ENCODE measurements around the gene NAT16. TPM values are rescaled to one million over a fixed set of nuclear protein-coding genes. Genes with fewer than 3 reads are reported as not detected.
A peak's percentile ranks its signal among the peaks of the same experiment; 100 is the strongest.

NAT16 gene
- polyA plus RNA-seq, 1 experiment, result 0.02 TPM

DNA sequence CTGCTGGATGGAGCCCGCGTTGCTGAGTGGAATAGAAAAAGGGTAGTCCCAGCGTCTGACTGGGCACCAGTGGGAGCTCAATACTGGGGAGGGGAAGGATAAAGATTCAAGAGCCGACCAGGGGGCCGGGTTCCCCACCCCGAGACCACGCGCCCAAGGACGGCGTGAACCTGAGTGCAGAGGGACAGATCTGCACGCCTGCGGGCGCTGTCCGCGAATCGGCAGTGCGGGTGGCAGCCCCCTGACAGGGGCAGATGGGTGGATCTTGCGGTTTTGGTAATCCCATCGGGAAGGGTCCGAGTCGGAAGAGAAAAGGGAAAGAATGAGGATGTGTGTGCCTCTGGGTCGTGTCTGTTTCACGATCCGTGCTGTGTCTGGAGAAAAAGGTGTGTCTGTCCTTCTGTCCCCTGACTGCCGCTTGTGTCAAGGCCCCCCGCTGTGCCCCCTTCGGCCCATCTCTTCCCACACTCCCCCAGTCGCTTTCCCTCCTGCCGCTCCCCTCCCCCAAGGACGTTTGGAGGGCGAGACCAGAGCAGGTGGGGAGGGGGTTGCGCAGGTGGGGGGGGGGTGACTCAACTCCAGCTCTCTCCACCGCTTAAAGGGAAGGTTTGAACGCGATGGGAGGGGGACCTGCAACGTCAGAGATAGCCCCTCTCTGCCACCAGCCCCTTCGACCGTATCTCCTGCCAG is 14.0 kb downstream of the NAT16 start:
- H3K36me3 ChIP-seq (ENCODE audit: control insufficient read depth, insufficient read depth, low read length), result peaks cover under 1% of the 10 kb centered on the region; the same call in 1 of the 2 replicates
- ChIA-PET POLR2A (interaction anchor here (0.6 kb wide), 1 partner anchor 34 kb away, joined by 24 read pairs; no protein-coding TSS in a partner anchor), CTCF (interaction anchor here (0.6 to 1.5 kb wide), 6 partner anchors 7 to 29 kb away, joined by 3 to 7 read pairs (median 3); partner anchors contain the start of gene AP1S1)
- no peak overlapping the region for H3K4me3 ChIP-seq (ENCODE audit: low read depth, low read length)
- TF ChIP-seq, protein P1, sequence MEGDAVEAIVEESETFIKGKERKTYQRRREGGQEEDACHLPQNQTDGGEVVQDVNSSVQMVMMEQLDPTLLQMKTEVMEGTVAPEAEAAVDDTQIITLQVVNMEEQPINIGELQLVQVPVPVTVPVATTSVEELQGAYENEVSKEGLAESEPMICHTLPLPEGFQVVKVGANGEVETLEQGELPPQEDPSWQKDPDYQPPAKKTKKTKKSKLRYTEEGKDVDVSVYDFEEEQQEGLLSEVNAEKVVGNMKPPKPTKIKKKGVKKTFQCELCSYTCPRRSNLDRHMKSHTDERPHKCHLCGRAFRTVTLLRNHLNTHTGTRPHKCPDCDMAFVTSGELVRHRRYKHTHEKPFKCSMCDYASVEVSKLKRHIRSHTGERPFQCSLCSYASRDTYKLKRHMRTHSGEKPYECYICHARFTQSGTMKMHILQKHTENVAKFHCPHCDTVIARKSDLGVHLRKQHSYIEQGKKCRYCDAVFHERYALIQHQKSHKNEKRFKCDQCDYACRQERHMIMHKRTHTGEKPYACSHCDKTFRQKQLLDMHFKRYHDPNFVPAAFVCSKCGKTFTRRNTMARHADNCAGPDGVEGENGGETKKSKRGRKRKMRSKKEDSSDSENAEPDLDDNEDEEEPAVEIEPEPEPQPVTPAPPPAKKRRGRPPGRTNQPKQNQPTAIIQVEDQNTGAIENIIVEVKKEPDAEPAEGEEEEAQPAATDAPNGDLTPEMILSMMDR (IDR thresholded peaks at IDR 0.05; ENCODE audit: insufficient read depth, low read depth, low read length), result no peak
- no peak for DNase-seq (ENCODE audit: low read depth)
- H3K27me3 ChIP-seq (ENCODE audit: control insufficient read depth, insufficient read depth, low read length), result peaks cover 28% of the 10 kb centered on the region

GRCh38 chr7:101165075-101165957 is 14.8 kb downstream of the NAT16 start, which contains the start of gene VGF:
VGF (minus strand) TSS chr7:101165569; CDS start chr7:101164843, 726 bp downstream.
- ChIA-PET POLR2A (interaction anchor here (0.6 to 0.8 kb wide), 2 partner anchors 33 to 53 kb away, joined by 3 to 24 read pairs; partner anchors contain the start of gene ZNHIT1), CTCF (interaction anchor here (0.8 to 1.5 kb wide), 7 partner anchors 8 to 71 kb away, joined by 3 to 7 read pairs (median 3); partner anchors contain the start of gene AP1S1)
- Histone ChIP-seq H3K4me3 (ENCODE audit: low read depth, low read length) (no peak within 1 kb of the TSS), H3K36me3 (ENCODE audit: control insufficient read depth, insufficient read depth, low read length) (peaks cover 2% of the 10 kb centered on the region), H3K27me3 (ENCODE audit: control insufficient read depth, insufficient read depth, low read length) (peaks cover 22% of the 10 kb centered on the region)
- TF ChIP-seq, protein P1 (IDR thresholded peaks at IDR 0.05; ENCODE audit: insufficient read depth, low read depth, low read length), result no peak
- peak; percentile 33 for DNase-seq (ENCODE audit: low read depth)

DNA sequence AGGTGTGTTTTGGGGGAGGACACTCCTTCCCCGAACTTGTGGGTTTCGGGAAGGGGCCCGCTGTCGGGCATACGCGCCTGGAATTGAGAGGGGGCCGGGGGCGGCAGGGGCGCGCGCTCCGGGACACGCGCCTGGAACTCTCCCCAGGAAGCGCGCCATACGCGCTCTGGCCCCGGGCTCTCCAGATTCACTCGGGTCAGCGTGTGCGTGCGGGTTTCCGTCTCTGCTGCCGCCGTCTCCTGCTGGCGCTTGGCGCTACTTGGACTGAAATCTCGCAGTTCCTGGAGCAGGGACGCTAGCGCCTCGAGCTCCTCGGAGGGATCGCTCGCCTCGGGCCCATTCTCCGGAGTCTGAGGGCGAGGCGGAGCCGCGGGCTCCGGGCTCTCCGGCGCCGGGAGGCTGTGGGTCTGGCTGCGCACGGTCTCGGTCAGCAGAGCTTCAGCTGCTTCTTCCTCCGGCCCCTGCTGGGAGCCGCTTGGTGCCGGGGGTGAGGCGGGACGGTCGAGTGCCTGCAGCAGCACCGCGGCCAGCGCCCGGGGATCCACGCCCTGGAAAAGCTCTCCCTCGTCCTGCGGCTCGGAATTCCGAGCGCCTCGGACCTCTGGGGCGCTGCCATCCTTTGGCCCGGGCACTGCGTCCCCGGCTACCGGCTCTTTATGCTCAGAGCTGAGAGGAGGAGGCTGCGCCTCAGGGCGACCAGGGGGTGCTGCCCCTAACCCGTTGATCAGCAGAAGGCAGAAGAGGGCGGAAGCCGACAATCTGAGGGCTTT is 15.8 kb downstream of the NAT16 start:
- Histone ChIP-seq H3K27me3 (ENCODE audit: control insufficient read depth, insufficient read depth, low read length) (peaks cover 15% of the 10 kb centered on the region), H3K36me3 (ENCODE audit: control insufficient read depth, insufficient read depth, low read length) (peaks cover 8% of the 10 kb centered on the region), H3K4me3 (ENCODE audit: low read depth, low read length) (peak overlapping the region; percentile 24)
- CTCF ChIA-PET, result interaction anchor here (0.7 to 1.0 kb wide), 3 partner anchors 12 to 118 kb away, joined by 3 to 4 read pairs (median 3); no protein-coding TSS in a partner anchor
- no peak for DNase-seq (ENCODE audit: low read depth)
- POLR2A ChIA-PET, result no interaction called here
- TF ChIP-seq, protein P1 (IDR thresholded peaks at IDR 0.05; ENCODE audit: insufficient read depth, low read depth, low read length), result no peak

- CTCF ChIA-PET, result interaction anchor here (1.0 to 1.4 kb wide), 2 partner anchors 20 to 37 kb away, joined by 3 to 8 read pairs; partner anchors contain the start of gene MOGAT3
- no peak for DNase-seq (ENCODE audit: low read depth)
- TF ChIP-seq, protein P1 (IDR thresholded peaks at IDR 0.05; ENCODE audit: insufficient read depth, low read depth, low read length), result no peak
- POLR2A ChIA-PET, result no interaction called here
- Histone ChIP-seq H3K4me3 (ENCODE audit: low read depth, low read length) (peak overlapping the region; percentile 35), H3K36me3 (ENCODE audit: control insufficient read depth, insufficient read depth, low read length) (peaks cover 12% of the 10 kb centered on the region), H3K27me3 (ENCODE audit: control insufficient read depth, insufficient read depth, low read length) (peaks cover 15% of the 10 kb centered on the region)
These were observed 16.6 kb downstream of the NAT16 start for GRCh38 chr7:101163279-101164070.

Measured in BJ (cell line).